GM12864 (cell line): Measurements from ENCODE around the gene INHA.

Experiments
- DNase-seq: peaks from one replicate; pipeline ENCODE4 v3.0.0-alpha.2; 2011; ENCODE audit warnings: low read depth
- H3K4me3 ChIP-seq: 2 replicates; pipeline ENCODE4 v1.5.1; 2011; ENCODE audit warnings: mild to moderate bottlenecking, low read depth, low read length, control low read depth
- TF ChIP-seq, protein P1 (sequence below): IDR thresholded peaks from 2 replicates; pipeline ENCODE4 v1.5.1; 2011; ENCODE audit warnings: low read depth, mild to moderate bottlenecking, moderate library complexity, low read length, control low read depth, inconsistent platforms; ENCODE audit errors: missing control alignments

INHA gene

DNA sequence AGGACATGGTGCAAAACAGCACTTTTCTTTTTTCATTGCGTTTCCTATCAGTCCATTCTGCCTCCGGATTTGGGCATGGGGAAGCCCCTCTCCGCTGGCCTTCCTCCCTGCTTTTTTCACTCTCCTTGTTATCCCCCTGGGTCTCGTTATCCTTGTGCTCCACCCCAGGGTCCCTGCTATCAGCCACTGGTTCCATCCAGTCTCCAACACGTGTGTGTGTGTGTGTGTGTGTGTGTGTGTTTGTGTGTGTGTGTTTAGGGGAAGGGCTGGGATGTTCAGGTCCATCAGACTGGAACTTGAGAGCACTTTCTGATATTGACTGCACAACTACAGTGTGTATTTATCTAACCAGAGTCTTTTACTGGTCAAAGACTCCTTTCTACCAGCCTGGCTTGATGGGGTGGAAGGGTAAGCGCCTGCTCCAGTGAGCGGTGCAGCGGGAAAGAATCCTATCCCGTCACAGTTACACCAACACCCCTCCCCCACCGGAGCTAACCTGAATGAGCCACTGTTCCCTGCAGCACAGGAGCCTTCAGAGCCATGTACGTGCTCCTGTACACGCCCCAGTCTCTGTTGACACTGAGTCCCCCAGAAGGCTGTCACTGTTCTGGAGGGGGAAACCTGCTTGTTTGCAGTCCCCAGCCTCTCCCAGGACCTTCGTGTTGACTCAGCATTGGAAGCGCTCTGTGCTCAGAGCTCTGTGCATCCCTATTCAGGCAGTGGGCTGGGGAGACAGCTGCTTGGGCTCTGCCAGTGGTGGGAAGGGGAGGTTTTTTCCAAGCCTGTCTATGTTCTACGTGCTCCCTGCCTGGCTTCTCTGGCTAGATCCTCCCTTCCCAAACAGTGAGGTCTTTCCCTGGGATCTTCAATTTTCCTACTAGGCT is 4.6 kb downstream of the INHA start:
- TF ChIP-seq, protein P1, sequence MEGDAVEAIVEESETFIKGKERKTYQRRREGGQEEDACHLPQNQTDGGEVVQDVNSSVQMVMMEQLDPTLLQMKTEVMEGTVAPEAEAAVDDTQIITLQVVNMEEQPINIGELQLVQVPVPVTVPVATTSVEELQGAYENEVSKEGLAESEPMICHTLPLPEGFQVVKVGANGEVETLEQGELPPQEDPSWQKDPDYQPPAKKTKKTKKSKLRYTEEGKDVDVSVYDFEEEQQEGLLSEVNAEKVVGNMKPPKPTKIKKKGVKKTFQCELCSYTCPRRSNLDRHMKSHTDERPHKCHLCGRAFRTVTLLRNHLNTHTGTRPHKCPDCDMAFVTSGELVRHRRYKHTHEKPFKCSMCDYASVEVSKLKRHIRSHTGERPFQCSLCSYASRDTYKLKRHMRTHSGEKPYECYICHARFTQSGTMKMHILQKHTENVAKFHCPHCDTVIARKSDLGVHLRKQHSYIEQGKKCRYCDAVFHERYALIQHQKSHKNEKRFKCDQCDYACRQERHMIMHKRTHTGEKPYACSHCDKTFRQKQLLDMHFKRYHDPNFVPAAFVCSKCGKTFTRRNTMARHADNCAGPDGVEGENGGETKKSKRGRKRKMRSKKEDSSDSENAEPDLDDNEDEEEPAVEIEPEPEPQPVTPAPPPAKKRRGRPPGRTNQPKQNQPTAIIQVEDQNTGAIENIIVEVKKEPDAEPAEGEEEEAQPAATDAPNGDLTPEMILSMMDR = no peak
- no peak overlapping the region for H3K4me3 ChIP-seq
- DNase-seq = no peak

DNA sequence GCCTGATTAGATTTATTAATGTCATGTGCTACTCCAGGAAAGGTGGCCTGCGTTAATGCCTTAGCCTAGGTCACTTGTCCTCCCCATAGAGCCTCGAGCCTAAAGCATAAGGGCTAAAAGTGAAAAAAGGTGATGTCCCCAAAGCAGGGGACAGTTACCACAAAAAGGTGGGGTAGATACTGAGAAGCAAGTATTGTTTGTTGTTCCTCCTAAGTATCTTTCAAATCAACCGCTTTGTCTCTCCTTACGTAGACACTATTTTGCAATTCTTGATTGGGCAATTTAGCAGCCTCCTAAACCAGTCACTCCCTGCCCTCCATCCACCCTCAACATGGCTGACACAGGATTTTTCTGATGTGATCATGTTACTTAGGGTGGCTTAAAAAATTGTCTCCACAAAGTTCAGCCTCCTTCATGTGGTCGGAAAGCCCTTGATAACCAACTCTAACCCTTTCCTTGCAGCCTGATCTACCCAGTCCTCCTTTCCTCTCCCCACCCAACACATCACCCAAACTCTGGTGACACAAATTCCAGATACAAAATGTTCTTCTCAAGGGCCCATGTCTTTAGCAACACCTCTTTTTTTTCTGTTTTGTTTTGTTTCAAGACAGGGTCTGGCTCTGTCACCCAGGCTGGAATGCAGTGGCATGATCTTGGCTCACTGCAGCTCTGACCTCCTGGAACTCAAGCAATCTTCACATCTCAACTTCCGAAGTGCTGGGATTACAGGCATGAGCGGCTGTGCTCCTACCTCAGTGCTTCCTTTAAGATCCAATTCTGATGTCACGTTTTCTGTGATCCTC is 6.9 kb downstream of the INHA start:
- no peak overlapping the region for H3K4me3 ChIP-seq
- TF ChIP-seq, protein P1 = no peak
- no peak for DNase-seq

DNA sequence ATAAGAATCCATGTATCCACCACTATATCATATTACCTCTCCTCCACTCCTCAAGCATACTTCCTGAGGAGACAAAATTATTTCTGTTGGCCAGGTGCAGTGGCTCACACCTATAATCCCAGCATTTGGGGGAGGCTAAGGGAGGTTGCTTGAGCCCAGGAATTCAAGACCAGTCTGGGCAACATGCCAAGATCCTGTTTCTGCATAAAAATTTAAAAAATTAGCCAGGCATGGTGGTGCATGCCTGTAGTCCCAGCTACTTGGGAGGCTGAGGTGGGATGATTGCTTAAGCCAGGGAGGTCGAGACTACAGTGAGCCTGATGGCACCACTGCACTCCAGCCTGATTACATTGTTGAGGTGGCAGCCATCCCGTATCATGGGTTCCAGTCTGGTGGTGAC is 9.2 kb downstream of the INHA start:
- TF ChIP-seq, protein P1 = no peak
- H3K4me3 ChIP-seq = no peak overlapping the region
- no peak for DNase-seq

DNA sequence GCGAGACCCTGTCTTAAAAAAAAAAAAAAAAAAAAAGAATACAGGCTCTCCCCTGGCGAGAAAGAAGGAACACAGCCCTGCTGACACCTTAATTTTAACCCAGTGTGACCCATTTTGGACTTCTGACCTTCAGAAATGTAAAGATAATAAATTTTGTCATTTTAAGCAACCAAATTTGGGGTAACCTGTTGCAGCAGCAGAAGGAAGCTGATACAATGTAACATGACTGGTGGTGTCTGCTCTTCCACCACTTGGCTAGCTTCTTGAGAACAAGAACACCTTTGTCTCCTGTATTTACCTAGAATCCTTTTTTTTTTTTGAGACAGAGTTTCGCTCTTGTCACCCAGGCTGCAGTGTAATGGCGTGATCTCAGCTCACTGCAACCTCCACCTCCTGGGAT is 19.0 kb downstream of the INHA start:
- no peak overlapping the region for H3K4me3 ChIP-seq
- TF ChIP-seq, protein P1 = no peak
- no peak for DNase-seq

DNA sequence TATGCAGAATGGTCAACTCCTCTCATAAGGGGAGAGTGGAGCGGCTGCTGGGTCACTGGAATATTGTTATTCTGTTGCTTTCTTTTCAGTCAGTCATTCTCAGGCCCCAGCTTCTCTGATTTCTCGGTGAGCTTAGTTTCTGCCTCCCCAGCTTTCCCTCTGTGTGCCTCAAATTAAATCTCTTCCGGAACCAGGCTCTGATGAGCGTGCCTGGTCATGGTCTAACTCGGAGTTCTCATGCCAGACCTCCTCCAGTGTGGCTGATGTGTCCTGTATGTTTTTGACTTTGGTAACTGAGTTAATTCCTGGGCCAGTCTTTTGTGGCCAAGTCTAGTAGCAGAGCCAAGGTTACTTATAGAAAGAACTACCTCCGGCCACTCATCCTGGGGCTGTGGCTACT is 20.6 kb downstream of the INHA start:
- DNase-seq = no peak
- TF ChIP-seq, protein P1 = no peak
- H3K4me3 ChIP-seq = no peak overlapping the region

DNA sequence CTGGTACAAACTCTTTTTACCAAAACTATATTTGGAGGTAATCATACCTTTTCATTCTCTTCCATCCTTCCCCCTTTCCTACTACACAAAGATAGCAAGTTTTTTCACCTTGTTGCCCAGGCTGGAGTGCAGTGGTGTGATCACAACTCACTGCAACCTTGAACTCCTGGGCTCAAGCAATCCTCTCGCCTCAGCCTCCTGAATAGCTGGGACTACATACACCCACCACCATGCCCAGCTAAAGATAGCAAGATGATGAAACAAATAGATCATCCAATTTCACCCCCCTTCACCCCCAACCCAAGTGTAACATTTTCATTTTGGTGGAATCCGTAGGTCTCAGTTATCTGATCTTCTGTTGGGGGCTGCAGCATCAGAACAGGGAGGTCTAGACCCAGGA is 21.0 kb downstream of the INHA start:
- H3K4me3 ChIP-seq = no peak overlapping the region
- TF ChIP-seq, protein P1 = no peak
- no peak for DNase-seq
